HG03571 (cell line): ENCODE data around the gene NAA35.
"Not testable (repeated sequence)": the region's sequence is repeated elsewhere in the genome, so short reads cannot be mapped to it uniquely, and the experiment has no call there.

Source experiments
- ATAC-seq: cut with Tn5 transposase; IDR thresholded peaks from one replicate; pipeline ENCODE4 v1.9.1; 2021; ENCODE audit not compliant: unreplicated experiment

The NAA35 gene

DNA sequence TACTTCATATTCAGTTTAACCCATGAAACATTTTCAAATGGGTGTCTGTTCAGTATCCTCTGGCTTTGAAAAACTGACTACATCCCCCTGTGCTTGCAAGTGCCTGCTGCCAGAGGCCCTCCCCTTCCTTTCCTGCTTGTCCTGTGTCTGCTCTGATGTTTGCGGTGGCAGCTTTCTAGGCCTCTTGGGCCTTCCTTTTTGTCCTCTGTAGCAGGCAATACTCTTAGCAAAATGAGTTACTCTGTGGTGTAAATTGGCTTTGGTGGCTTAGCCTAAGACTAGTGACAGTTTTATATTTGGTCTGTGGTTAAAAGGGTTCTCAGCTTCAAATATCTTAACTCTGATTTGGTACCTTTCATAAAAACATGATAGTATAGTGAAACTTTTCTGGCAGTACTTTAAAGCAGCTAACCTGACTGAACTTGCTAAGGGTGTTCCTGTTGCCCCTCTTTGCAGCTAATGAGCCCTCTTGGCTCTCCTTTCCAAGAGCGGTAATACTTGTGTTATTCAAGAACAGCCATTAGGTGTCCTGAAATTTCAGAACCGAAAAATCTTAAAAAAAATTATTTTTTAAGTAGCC, 81.8 kb downstream of the NAA35 start:
- ATAC-seq = no peak

DNA sequence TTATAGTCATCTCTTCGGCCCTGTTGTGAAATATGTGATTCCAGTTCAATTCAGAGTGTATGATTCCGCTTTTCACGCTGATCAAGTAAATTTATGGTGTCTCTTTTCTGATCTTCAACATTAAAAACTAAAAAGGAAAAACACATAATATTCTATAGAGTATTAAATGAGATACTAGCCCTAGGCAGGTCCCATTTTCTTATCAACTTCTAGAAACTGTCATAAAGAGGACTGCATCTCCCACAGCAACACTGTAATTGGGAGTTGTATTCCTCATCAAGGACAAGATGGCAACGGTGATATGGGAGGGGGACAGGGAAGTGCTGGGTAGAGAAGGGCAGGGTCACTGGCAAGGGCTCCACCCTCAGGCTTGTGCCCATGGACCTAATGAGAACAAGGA, 86.8 kb downstream of the NAA35 start:
- no peak for ATAC-seq

- ATAC-seq = no peak
These were observed 94.2 kb downstream of the NAA35 start for GRCh38 chr9:86034863-86035734.

DNA sequence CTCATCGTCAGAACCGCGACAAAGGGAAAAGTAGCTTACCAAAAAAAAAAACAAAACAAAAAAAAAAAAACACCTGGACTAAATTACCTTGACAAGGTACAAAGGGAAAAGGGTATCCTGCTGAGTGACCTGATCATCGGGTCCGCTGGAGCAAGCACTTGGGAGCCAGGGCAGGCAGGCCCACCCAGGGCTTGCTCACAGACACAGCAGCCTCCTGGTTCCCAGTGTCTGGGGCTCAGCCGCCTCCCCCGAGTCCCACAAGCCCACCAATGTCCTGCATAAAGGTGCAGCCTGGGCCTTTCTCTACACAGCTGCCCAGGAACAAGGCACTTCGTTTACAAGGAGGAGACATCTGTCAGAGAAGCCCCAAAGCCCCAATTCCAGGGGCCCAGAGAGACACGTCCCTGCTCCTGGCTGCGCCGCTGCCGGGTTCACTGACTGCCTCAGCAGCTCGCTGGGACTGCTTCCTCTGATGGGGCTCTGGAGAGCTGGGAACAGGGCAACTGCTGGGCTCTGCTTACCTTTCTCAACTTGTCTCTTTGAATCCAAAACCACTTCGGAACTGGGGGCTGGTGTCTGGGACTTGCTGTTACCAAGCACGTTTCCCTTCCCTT, 95.0 kb downstream of the NAA35 start:
- ATAC-seq = no peak

DNA sequence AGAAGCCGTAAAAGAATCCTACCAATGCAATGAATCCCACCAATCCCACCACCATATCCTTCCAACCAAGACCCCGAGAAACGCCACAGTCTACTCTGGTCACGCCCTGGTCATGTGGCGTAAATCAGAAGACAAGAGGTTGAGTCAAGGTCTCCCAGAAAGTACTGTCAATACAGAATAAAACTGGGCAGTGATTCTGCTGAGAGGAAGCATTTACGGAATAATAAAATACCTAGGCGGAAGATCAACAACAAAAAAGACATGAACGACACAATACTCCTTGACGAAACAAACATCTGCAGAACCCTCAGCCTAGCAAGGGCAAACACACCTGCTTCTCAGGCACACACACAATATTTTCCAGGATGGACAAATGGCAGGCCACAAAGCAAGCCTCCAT, 95.6 kb downstream of the NAA35 start:
- no peak for ATAC-seq

GRCh38 chr9:86039991-86040860, 99.3 kb downstream of the NAA35 start:
- ATAC-seq = no peak

DNA sequence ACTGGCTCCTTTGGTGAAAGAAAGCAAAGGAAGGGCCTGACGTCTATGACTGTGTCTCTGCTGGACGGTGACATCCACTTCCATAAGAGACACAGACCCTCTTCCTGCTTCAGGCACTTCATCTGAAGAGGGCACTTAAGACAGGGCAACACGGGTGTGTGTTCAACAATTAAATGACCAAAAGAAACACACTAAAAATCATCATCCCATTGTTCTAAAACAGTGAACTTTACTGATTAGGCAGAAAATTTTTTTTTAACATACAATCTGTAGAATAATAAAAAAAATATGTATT, 99.9 kb downstream of the NAA35 start:
- no peak for ATAC-seq

DNA sequence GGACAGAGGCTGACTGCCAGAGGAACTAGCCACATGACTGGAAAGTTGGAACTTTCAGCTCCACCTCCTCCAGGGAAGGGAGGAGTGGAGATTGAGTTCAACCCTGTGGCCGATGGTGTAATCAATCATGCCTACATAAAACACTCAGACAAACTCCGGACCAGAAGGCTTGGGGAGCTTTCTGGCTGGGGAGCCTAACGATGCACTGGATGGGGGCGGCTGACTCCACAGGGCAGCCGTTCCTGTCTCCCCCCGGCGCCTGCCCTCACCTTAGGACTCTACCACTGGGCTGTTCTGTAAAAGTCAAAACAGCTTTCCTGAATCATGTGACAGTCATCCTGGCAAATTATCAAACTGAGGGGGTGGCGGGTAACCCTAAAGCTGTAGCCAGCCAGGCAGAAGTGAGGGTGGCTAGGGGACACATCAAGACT, 100.4 kb downstream of the NAA35 start:
- no peak for ATAC-seq

DNA sequence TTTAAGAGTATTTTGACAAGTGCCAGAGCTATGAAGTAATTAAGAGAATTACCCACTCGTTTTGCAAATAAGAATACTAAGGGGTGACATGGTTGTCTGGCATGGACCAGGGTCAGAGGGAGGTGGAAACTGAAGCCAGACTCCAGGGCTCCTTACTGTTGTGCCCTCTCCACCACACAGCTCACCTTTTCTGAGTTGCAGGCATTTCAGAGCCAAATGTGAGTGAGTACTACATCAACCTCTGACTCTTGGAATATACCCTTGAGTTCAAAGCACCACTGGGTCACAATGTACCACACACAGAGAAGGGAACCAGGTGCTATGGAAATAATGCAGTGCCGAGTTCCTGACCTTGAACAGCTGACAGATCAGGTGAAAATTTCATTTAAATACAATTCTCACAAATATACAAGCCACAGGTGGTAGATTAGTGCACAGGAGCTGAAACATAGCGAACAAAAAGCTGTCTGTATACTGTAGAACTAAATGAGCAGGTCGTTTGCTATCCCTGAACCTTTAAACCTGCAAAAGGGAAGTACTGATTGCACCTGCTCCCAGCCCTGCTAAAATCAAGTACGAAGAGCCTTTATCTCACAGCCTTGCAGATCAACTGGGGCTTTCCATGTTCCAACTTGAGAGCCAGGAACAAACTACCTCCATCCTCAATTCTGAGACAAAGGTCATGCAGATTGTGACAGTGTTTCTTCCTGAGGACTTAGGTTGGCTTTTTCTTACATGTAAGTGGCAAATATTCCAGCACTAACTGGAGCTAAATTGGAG, 101.4 kb downstream of the NAA35 start:
- no peak for ATAC-seq

- ATAC-seq = no peak
These were observed 102.6 kb downstream of the NAA35 start for GRCh38 chr9:86043586-86043985.

- no peak for ATAC-seq
These were observed 103.1 kb downstream of the NAA35 start for GRCh38 chr9:86043999-86044398.

GRCh38 chr9:86045654-86046053, 104.7 kb downstream of the NAA35 start:
- ATAC-seq = no peak

- ATAC-seq = no peak
These were observed 105.2 kb downstream of the NAA35 start for GRCh38 chr9:86046071-86046636.

DNA sequence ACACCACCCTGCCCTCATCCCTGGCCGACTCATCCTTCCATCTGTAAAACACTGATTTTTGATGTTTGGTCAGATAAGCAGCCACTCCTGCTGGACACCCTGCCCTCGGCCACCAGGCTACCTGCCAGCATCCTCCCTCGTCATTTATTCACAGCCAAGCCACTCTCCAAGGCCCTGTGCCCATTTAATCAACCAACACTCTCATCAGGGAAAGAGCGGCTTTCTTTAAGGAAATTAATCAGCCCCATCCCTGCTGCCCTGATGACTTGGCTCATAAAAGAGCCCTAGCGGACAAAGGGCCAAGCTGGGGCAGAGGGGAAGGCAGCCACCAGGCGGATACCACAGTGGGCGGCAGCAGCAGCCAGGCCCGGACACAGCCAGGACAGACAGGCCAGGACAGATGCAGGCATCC, 106.0 kb downstream of the NAA35 start:
- no peak for ATAC-seq

- ATAC-seq = no peak
These were observed 106.4 kb downstream of the NAA35 start for GRCh38 chr9:86047361-86047760.

DNA sequence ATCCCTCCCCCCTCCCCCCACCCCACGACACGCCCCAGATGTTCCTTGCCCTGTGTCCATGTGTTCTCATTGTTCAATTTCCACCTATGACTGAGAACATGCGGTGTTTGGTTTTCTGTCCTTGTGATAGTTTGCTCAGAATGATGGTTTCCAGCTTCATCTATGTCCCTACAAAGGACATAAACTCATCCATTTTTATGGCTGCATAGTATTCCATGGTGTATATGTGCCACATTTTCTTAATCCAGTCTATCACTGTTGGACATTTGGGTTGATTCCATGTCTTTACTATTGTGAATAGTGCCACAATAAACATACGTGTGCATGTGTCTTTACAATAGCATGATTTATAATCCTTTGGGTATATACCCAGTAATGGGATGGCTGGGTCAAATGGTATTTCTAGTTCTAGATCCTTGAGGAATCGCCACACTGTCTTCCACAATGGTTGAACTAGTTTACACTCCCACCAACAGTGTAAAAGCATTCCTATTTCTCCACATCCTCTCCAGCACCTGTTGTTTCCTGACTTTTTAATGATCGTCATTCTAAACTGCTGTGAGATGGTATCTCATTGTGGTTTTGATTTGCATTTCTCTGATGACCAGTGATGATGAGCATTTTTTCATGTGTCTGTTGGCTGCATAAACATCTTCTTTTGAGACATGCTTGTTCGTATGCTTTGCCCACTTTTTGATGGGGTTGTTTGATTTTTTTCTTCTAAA, 107.2 kb downstream of the NAA35 start:
- not testable (repeated sequence) for ATAC-seq

DNA sequence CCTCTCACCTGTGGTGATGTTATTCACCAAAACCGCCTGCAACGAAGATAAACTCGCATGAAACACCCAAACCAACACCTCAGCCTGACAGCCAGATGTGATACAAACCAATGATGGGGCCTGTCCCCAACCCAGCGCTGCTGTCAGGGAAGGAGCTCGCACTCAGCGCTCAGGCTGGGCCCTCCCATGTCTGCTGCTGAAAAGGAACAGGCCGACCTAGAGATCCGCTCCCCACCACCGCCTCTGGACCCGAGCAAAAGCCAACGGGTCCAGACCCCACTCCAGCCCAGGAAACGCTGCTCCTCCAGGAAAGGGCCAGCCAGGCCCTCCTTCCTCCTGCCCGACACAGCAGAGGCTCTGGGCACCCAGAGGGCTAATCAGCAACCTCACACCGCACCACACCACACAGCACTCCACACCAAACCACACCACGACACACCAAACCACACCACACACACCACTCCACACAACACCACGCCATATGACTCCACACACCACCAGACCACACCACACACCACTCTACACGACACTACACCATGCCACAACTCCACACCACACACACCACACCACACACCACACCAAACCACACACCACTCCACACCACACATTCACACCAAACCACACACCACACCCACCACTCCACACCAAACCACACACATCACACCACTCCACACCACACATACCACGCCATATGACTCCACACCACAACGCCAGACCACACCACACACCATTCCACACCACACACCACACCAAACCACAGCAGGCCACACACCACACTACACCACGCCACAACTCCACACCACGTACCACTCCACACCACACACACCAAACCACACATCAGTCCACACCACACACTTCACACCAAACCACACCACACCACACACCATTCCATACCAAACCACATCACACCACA, 111.9 kb downstream of the NAA35 start:
- no peak for ATAC-seq

- no peak for ATAC-seq
These were observed 113.7 kb downstream of the NAA35 start for GRCh38 chr9:86054695-86055094.

- ATAC-seq = no peak
These were observed 116.5 kb downstream of the NAA35 start for GRCh38 chr9:86057491-86057890.
